GM19035 (cell line): ENCODE results near the gene PEX14.
"Not testable (repeated sequence)": the region's sequence is repeated elsewhere in the genome, so short reads cannot be mapped to it uniquely, and the experiment has no call there.

ENCODE experiments used
- ATAC-seq: cut with Tn5 transposase; IDR thresholded peaks from one replicate; pipeline ENCODE4 v1.9.1; 2021; ENCODE audit not compliant: unreplicated experiment

PEX14 gene

DNA sequence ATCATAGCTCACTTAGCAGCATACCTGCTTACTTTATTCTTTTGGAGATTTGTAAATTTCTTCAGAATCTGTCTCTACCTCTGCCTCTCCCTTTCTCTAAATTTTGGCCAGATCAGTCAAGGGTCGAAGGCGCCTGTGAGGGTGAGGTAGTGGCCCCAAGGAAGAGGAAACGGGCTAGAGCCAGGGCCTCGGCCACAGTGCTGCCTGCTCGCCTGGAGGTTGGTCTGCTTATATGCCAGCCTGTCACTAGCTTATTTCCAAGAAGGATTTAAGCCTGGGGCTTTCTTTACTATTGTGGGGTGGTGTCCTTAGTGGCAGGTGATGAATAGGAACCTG, 19.6 kb downstream of the PEX14 start:
- ATAC-seq = no peak

DNA sequence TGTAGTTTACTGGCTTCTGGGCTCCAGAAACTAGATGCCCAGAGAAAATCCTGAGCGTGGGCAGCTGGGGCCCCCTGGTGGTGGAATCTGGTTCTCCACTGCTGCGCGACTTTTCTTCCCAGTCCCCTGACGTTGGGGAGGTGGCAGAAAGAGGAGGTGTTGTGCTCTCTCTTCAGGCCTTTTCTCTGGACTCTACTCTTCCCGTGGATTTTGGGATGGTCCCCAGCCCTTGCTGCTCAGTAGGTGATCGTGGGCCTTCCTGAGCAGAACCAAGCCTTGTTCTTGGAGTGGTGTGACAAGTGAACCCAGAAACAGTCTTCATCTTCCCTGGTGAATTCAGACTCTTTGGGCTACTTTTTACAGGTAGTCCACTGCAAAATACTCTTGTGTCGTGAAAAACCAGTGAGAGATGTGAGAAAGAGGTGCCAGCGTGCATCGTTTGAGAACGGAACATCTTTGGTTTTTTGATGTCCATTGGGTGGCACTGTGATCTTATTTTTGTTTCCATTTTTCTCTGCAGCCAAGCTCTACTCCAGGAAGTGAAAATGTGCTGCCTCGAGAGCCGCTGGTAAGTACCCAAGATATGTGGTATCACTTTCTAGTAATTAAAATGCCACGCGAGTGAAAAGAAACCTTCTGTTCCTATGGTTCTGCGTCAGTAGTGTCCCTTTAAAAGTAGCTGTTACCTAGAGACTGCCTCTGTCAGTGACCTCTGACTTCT, 20.2 kb downstream of the PEX14 start:
- ATAC-seq = peak; percentile 65

DNA sequence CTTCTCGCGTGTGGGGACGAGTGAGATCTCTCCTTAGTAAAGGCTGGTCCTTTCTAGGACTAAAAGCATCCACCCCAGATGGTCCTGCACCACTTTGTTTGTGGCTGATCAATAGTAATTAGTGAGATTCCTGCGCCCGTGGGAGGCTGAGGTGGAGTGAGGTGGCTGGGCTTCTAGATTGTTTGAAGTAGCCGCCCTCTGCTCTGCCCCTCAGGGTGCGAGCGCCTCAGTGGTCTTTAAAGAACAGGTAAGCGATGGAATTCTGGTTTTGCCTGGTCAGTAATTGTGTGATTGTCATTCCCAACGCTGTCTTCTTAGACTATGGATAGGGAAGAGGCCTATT, 20.7 kb downstream of the PEX14 start:
- ATAC-seq = no peak

DNA sequence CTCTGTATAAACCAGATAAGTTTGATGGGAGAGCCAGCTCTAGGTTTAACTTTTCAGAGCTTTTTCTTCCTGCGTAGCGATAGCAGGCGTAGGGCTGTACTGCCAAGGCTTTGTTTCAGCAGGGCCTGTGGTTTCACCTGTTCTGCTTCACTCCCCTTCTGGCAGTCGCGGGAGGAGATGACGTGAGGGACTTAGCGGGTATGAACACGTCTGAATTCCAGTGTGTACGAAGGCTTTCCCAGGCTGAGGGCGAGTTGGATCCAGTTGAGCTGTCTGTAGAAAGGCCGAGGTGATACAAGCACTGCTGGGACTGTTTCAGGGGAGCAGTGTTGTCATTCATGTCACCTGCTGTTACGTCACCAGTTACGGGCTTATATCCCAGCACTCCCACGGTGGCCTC, 21.2 kb downstream of the PEX14 start:
- no peak for ATAC-seq

DNA sequence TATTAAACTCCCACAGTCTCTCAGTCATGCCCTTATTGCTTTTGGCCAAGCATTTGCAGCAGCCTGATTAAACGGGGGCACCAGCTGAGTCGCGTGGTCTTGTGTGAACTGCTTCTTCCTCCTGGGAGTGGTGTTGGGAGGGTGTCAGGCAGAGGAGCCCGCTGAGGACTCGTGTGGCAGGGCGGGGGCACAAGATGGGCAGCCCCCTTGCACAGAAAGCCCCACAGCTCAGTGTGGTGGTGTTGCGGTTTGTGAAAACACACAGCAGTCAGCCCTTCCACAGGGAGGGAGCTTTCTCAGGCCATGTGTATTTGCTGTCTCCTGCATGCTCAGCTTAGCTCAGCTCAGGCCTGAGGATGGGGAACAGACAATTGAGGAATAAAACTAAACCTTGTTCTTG, 22.4 kb downstream of the PEX14 start:
- no peak for ATAC-seq

DNA sequence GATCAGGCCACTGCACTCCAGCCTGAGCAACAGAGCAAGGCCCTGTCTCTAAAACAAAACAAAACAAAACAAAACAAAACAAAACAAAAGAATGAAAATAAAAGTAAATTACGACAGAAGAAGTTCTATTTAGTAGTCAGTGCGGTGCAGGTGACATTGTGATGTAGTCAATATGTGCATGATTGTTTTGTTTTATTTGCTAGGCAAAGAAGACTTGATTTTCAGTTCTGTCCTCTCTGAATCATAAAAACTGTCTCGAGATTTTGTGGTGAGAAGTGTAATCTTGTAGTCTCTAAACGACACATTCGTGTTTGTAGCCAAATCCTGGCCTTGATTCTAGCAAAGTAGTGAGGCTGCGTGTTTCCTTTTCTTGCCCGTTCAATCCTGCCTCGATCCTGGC, 23.5 kb downstream of the PEX14 start:
- ATAC-seq = no peak

DNA sequence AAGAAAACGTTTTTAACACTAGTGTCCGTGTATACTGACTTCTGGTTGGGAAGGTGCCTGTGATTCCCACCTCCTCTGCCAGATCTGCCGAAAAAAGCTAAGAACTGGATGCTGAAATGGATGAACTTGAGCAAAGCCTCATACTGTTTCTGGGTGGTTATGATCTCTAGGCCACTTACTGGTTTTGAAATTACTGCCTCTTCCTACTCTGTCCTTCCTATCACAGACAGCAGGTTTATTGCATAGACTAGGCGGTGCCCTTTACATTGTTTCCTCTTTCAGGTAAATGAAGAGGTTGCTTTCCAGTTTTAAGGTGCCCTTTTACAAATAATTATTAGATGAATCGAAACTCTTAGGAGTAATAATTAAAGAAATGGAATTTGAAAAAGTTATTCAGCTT, 27.5 kb downstream of the PEX14 start:
- ATAC-seq = no peak

DNA sequence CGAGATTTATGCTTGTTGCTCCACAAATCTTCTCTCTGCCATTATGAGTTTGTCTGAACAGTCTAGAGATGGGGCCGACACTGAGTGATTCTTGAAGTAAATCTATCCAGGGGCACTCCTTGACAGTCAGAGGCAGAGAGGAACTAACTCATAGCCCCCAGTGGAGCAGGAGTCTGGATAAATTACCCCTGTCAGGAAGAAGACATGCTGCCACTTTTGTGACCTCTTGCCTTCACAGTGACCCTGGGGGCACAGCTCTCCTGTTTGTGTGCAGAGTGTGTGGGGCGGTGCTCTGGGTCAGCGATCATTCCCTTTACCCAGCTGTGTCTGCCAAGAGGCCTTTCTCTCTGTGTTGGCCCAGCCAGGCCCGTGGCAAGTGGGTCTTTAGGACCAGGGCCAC, 29.5 kb downstream of the PEX14 start:
- no peak for ATAC-seq

DNA sequence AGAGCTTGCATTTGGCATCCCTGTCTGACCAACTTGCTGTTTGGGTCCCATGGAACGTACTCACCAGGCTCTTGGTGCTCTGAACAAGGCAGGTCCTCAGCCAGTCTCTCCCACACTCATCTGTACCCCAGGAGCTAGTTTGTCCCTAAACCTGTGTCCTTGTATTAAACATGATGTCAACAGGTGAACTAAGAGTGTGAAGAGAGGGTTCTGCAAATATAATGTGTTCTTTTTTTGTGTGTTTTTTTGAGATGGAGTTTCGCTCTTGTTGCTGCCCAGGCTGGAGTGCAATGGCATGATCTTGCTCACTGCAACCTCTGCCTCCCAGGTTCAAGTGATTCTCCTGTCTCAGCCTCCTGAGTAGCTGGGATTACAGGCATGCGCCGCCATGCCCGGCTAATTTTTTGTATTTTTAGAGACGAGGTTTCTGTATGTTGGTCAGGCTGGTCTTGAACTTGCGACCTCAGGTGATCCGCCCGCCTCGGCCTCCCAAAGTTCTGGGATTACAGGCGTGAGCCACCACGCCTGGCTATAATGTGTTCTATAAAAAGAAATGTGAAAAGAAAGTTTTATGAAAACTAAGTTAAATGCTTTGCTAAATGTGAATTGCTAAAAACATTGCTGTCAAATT, 31.4 kb downstream of the PEX14 start:
- not testable (repeated sequence) for ATAC-seq

DNA sequence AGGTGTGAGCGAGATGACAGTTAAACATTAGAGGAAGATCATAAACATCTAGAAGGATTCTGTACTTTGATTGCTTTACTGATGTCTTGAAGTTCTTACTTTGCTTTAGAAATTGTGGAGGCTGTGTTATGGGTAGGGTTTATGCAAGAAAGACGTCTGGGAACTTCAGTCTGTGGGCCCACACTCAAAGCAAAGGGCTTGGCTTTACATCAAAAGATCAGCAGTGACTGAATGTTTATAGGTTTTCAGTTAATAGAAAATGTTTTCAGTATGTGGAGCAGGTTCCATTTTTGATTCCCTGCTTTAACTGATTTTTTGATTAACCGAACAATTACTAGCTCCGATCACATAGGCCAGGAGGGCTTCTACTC, 31.9 kb downstream of the PEX14 start:
- ATAC-seq = no peak

DNA sequence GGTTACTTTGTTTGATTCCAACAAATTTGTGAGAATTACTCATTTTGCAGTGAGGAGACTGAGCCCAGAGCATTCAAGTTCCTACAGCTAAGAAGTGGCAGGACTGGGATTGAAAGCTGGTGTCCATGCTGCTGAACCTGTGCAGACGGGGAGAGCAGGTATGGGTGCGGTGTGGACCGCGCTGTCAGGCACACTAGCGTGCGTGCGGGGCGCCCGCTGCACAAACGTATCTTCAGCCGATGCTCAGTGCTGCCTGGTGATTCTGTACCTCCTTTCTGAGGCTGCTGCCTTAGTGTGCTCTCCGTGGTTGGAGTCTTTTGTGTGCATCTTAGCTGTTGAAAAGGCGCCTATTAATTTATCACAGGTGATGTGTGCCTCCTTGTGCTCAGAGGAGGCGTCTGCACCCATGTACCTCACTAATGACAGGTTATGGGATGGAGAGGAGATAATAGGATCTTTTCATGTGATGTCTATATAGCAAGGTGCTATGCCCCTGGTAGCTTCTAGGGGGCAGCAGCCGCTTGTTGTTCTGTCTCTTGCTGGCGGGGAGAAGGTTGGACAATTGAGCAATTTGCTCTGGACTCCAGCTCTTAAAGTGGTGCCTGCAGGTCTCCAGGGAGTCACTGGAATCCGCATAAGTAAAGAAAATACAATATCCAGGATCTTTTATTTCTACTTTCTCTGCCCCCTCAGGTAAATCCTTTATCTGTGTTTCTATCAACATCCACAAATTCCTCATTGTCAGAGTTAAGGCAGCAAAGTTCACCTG, 32.5 kb downstream of the PEX14 start:
- no peak for ATAC-seq

DNA sequence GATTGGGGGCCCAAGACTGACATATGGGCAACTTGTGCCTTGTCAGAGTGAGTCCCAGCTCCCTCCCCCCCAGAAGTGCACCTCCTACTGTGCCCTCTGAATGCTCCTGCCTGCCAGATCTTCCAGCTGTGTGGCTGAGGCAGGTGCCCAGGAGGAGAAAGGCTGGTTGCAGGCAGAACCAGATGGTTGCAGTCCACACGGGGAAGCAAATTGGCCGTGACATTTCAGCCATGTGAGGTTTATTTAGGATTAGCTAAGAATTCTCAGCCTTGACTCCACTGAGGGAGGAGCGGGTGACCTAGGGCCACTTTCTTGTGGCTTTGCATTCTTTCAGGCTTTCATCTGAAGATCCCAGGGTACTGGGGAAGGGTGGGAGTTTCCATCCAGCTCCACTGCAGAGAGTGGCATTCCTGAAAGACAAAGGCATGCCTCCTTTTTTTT, 33.8 kb downstream of the PEX14 start:
- no peak for ATAC-seq

DNA sequence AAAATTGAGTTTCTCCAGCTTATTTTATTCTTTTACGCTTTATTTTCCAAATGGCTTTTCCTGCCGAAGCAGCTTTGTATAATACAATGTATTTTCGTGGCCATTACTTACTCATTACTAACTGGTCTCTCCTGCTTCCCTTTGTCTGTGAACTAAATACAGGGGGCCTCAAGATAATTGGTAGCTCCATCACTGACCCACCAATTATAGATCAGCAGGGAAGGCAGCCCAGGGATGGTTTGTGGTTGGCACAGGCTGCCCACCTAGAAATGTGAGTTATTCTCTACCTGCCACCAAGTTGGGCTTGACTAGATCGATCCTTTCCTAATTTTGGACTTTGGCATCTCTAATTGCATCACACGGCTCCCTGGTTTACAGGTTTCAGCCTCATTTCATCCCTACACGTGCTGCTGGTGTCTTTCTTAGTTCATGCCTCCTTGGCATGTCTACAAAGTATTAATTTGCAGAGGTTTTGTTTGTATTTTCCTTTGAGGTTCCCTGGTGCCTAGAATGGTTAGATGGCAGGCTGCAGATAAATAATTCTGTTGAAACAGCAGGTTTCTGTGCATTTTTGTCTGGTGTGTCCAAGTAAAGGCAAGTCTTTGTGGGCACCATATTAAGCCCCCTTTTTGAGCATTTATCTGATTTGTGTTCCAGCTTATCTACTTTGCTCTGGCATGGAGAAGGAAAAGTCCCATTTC, 35.2 kb downstream of the PEX14 start:
- no peak for ATAC-seq

DNA sequence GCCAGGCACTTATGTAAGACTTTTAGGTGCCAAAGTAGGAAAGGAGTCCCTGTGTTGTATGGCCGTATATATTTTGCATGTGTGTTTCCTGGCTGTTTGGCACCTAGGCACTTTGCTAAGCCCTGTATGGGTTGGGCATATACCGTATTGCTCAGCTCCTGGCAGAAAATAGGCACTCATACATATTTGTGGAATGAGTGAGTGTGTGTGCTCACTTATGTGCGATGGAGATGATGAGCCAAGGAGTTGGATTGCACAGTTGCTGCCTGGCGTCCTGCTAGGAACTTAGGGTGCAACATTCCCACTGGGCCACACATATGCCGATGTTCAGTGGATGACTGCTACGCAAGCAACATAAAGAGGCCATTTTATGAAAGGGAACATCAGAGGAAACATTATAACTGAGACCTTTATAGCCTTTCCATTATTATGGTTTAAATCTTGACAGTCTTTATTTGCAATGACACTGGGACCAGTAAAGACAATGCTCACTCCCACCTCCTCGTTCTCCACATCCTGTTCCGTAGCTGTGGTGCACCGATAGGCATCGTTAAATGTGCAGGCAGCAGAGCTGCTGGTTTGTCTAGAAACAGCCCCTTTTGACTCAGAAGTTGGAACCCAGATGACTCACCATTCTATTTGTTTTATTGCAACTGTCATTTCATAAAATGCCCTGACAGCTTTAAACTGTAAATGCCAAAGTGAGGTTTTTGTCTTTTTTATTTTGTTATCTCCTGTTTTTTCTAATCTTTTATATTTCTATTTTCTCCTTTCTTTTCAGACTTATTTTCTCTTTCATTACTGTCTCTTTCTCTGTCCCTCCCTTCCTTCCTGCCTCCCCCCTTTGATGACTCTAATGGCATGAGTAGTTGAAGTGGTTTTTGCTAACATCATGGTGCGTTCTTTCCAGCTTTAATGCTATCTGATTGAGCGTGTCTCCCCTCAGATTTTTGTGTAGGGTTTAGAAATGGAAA, 36.1 kb downstream of the PEX14 start:
- ATAC-seq = peak; percentile 85

DNA sequence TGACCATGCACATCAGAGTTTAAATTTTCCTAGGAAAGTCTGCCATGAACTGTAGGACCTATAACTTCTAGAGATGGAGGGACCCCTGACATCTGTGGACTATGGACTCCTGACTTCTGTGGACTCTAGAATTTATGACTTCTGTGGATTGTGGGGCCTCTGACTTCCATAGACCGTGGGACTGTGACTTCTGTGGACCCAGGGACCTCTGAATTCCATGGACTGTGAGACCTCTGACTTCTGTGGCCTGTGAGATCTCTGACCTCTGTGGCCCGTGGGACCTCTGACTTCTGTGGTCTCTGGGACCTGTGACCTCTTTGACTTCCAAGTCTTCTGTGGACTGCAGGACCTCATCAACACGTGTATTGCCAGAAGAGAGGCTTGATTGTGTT, 36.7 kb downstream of the PEX14 start:
- no peak for ATAC-seq

DNA sequence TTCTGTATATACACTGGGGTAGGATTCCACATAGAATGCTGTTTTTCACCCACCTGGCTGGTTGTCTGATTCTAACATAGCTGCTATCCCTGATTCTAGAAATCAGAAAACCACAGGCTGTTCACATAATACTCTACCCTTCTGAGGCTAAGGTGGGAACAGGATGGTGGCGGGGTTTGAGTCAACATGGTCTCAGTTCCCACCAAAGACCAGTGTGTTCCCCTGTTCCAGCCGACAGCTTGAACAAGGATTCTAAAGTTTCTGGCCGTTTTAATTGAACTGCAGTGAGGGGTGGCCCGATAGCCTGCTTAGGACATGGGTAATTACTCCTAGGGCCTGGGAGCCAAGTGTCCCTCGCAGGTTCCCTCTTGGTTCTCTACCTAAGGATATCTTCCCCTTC, 38.4 kb downstream of the PEX14 start:
- ATAC-seq = no peak

DNA sequence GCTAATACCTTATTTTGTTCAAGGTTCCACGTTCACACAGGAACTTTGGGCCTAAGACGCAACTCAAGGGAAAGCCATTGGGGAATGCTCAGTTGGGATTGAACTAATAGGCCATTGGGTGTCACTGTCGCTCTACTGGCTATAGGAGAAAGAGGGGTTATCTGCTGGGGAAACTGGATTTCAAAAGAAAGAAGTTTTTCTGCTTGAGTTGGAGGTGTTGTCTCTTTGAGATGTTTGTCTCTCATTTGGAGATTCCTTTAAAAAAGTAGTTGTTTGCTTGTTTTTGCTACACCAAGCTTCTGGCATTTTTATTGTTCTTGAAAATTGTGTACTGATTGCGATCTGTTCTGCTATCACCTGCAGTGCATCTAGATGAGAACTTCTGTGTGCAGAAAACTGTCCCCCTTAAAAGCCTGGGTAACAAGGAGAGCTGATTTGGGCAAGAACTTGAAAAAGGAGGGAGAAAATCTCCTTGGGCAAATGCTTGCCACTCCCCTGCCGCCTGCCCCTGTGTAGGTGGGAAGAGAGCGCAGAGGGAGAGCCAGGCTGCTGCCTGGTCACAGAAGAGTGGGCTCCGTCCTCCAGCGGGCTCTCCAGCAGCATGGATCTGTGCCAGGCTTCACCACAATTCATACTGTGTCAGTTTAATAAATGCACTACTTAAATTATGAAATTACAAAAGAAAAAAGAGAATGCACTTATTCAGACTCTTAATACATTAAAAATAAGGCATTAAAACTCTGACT, 39.9 kb downstream of the PEX14 start:
- ATAC-seq = no peak

DNA sequence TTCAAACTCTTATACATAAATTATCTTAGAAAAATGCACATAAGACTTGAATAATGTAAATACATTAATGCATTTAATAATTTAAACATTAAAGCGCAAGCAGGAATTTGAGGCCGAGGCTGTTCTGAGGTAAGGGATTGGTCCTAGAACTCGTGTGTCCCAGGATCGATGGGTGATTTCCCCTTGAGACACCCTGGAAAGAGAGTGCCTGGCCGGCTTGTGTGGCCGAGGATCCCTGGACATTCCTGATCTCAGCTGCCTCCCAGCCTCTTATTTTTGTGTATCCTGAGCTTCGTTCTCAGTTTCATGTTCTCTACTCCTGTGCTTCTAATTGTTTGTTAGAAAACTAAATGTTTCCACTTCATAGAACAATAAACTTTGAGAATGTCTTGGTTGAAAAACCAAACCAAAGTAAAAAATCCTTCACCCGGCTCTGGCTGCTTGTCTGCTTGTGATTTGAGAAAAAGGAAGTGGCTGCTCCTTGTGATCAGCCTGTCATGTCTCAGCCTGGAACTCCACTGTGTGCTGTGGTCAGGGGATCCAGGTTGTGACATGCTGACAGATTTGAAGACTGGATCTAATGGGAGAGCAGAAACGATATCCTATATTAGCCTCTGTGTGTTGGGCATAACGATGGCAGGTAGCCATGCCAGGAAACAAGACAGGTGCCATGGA, 40.7 kb downstream of the PEX14 start:
- ATAC-seq = no peak

DNA sequence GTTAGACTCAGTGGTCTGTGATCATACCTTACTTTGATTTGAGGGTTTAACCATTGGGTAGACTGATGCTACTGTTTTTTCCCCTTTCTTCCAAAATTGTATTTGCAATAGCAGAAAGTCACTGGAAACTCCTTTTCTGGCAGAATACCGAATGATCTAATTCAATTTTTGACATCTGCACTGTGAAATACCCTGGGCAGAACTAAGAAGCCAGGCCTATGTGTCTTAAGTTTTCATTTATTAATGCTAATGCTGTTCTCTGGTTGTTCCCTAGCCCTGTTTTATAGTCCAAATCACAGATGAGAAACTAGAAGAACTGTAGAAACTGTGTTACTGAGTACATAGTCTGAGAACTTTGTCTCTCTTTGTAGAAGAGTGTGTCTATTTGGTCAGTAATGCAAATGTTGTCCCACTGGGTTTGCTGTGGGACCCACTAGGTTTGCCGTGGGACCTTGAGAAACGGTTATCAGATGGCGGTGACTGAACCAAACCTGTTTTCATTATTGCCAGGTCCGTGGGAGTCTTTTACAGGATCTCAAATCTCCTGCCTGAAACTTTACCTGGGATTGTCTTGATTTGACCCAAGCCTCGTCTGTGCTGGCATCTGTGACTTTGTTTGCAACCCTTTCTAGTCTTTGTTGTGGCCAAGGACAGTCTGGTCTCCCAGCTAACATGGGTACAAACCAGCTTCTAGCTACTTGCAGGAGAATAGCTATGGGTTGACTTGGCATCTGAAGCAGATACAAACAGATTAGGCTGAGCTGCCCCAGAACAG, 41.4 kb downstream of the PEX14 start:
- ATAC-seq = no peak
